GM23338 (cell line): ENCODE data around the gene CPLANE1.

Experiments used
- CREB1 ChIP-seq: fragments of 250-450 bp; sonication (Bioruptor Pico); IDR thresholded peaks from 2 replicates; pipeline ENCODE4 v1.5.0; 2020; ENCODE audit warnings: low read depth, mild to moderate bottlenecking, moderate library complexity
- CTCF ChIP-seq, 2 experiments: fragments of 200-600 bp in 1 of 2; sonication (generic) in 1 of 2; conservative IDR thresholded peaks; 2 replicates each; pipeline versions ENCODE4 v1.5.1 to v1.6.1; 2016 to 2017; ENCODE audit warnings: antibody characterized with exemption in 2 of 2, low read depth in 2 of 2, mild to moderate bottlenecking in 2 of 2, moderate library complexity in 1 of 2
- EZH2 ChIP-seq: fragments of 200-600 bp; sonication (generic); IDR thresholded peaks from one replicate; pipeline ENCODE4 v1.8.0; 2017; ENCODE audit warnings: antibody characterized with exemption, mild to moderate bottlenecking, low read depth; ENCODE audit not compliant: unreplicated experiment
- EZH2phosphoT487 ChIP-seq: fragments of 200-600 bp; sonication (generic); IDR thresholded peaks from one replicate; pipeline ENCODE4 v1.8.1; 2018; ENCODE audit warnings: antibody characterized with exemption; ENCODE audit not compliant: unreplicated experiment
- JUNB ChIP-seq: IDR thresholded peaks from one replicate; pipeline ENCODE4 v1.6.1; 2016; ENCODE audit warnings: antibody characterized with exemption; ENCODE audit not compliant: unreplicated experiment
- NANOG ChIP-seq: IDR thresholded peaks from 2 replicates; pipeline ENCODE4 v1.6.1; 2016; ENCODE audit warnings: antibody characterized with exemption, borderline replicate concordance
- POLR2AphosphoS5 ChIP-seq: IDR thresholded peaks from 2 replicates; pipeline ENCODE4 v1.6.1; 2016; ENCODE audit warnings: antibody characterized with exemption, low read depth
- REST ChIP-seq: IDR thresholded peaks from one replicate; pipeline ENCODE4 v1.6.1; 2018; ENCODE audit warnings: antibody characterized with exemption; ENCODE audit not compliant: unreplicated experiment
- ZNF114 ChIP-seq: fragments of 250-450 bp; sonication (Bioruptor Pico); IDR thresholded peaks from 2 replicates; pipeline ENCODE4 v1.5.0; 2020; ENCODE audit warnings: mild to moderate bottlenecking, moderate library complexity
- ZNF331 ChIP-seq: fragments of 250-450 bp; sonication (Bioruptor Pico); IDR thresholded peaks from 2 replicates; pipeline ENCODE4 v1.5.0; 2020; ENCODE audit warnings: low read depth, mild to moderate bottlenecking, moderate library complexity
- ZNF462 ChIP-seq: fragments of 250-450 bp; sonication (Bioruptor Pico); IDR thresholded peaks from 2 replicates; pipeline ENCODE4 v1.5.0; 2020; ENCODE audit warnings: mild to moderate bottlenecking, moderate library complexity
- TF ChIP-seq, protein P1 (sequence below): IDR thresholded peaks from 2 replicates; pipeline ENCODE4 v1.6.1; 2016; ENCODE audit warnings: antibody characterized with exemption

GRCh38 chr5:37182667-37183066 is 66.5 kb downstream of the CPLANE1 start:
- TF ChIP-seq CTCF (conservative IDR thresholded peaks at IDR 0.05; ENCODE audit: low read depth in 2 of 2) = no peak
- TF ChIP-seq EZH2 = no peak
- no peak for TF ChIP-seq ZNF331 (CRISPR knock-in tag)
- TF ChIP-seq EZH2phosphoT487 = no peak
- TF ChIP-seq CREB1 (CRISPR knock-in tag) = no peak
- TF ChIP-seq POLR2AphosphoS5 = no peak
- TF ChIP-seq NANOG = no peak
- TF ChIP-seq, protein P1, sequence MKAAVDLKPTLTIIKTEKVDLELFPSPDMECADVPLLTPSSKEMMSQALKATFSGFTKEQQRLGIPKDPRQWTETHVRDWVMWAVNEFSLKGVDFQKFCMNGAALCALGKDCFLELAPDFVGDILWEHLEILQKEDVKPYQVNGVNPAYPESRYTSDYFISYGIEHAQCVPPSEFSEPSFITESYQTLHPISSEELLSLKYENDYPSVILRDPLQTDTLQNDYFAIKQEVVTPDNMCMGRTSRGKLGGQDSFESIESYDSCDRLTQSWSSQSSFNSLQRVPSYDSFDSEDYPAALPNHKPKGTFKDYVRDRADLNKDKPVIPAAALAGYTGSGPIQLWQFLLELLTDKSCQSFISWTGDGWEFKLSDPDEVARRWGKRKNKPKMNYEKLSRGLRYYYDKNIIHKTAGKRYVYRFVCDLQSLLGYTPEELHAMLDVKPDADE = no peak
- TF ChIP-seq REST = no peak
- no peak for TF ChIP-seq ZNF462 (CRISPR knock-in tag)
- no peak for TF ChIP-seq JUNB
- TF ChIP-seq ZNF114 (CRISPR knock-in tag) = no peak
